K562 (cell line): ENCODE results near the gene FAM174C.

ENCODE experiments used
- CTCF ChIP-seq, 3 experiments: IDR thresholded peaks in 2 of 3; conservative IDR thresholded peaks in 1 of 3; 2 replicates each; pipeline ENCODE4 v1.5.1; 2011 to 2012; ENCODE audit warnings: low read length in 3 of 3, mild to moderate bottlenecking in 3 of 3, control low read depth in 2 of 3, improper control_type of control experiment in 1 of 3, inconsistent platforms in 1 of 3, low read depth in 1 of 3, mixed read lengths in 1 of 3, moderate library complexity in 1 of 3; ENCODE audit not compliant: insufficient read depth in 2 of 3
- EZH2 ChIP-seq: IDR thresholded peaks from 2 replicates; pipeline ENCODE4 v1.6.1; 2012; ENCODE audit warnings: low read depth, mild to moderate bottlenecking, inconsistent platforms, low read length, borderline replicate concordance
- GATA2 ChIP-seq: sonication (generic); formaldehyde crosslinking; IDR thresholded peaks from 2 replicates; pipeline ENCODE4 v1.4.0; 2020; ENCODE audit warnings: mild to moderate bottlenecking, missing genetic modification reagents
- JUND ChIP-seq, 2 experiments: IDR thresholded peaks; 2 replicates in 1 of 2; 3 replicates in 1 of 2; pipeline ENCODE4 v1.6.1; 2011; ENCODE audit warnings: borderline replicate concordance in 2 of 2, low read depth in 2 of 2, low read length in 2 of 2, improper control_type of control experiment in 1 of 2, missing biosample characterization in 1 of 2, missing genetic modification characterization in 1 of 2, missing genetic modification reagents in 1 of 2
- MAX ChIP-seq: sonication (generic); formaldehyde crosslinking; IDR thresholded peaks from 2 replicates; pipeline ENCODE4 v1.9.0; 2022; ENCODE audit warnings: mild to moderate bottlenecking, missing genetic modification reagents
- MCM3 ChIP-seq: fragments of 450-650 bp; IDR thresholded peaks from 2 replicates; pipeline ENCODE4 v1.6.1; 2016
- NR4A1 ChIP-seq, 2 experiments: fragments of 250-450 bp in 1 of 2; fragments of 450-650 bp in 1 of 2; sonication (Bioruptor Pico) in 1 of 2; IDR thresholded peaks; 2 replicates each; pipeline versions ENCODE4 v1.4.0 to v1.6.1; 2016 to 2020; ENCODE audit warnings: mild to moderate bottlenecking in 2 of 2, missing compliant biosample characterization in 1 of 2, missing genetic modification characterization in 1 of 2, moderate library complexity in 1 of 2
- SAFB2 ChIP-seq: fragments of 200-400 bp; formaldehyde crosslinking; IDR thresholded peaks from 2 replicates; pipeline ENCODE4 v1.6.1; 2018; ENCODE audit warnings: borderline replicate concordance, low read length, low read depth, moderate library complexity; ENCODE audit not compliant: severe bottlenecking
- TBL1XR1 ChIP-seq, 2 experiments: IDR thresholded peaks; 2 replicates each; pipeline ENCODE4 v1.6.1; 2012; ENCODE audit warnings: improper control_type of control experiment in 2 of 2, low read length in 2 of 2, mild to moderate bottlenecking in 1 of 2
- ZC3H4 ChIP-seq: sonication (generic); formaldehyde crosslinking; IDR thresholded peaks from 2 replicates; pipeline ENCODE4 v1.9.0; 2021; ENCODE audit warnings: missing genetic modification reagents, borderline replicate concordance
- ZNF146 ChIP-seq: IDR thresholded peaks from one replicate; pipeline ENCODE4 v1.6.1; 2018; ENCODE audit warnings: missing compliant biosample characterization; ENCODE audit not compliant: unreplicated experiment
- ZNF551 ChIP-seq: fragments of 250-450 bp; sonication (Bioruptor Pico); IDR thresholded peaks from 2 replicates; pipeline ENCODE4 v1.5.0; 2021; ENCODE audit warnings: mild to moderate bottlenecking, moderate library complexity

- no peak for TF ChIP-seq CTCF (IDR thresholded peaks at IDR 0.05 in 2 of 3, conservative IDR thresholded peaks at IDR 0.05 in 1 of 3; ENCODE audit: insufficient read depth in 2 of 3, low read depth in 1 of 3, low read length in 3 of 3)
- no peak for TF ChIP-seq MCM3
- TF ChIP-seq GATA2: no peak
- no peak for TF ChIP-seq NR4A1 (CRISPR knock-in tag; IDR thresholded peaks at IDR 0.05)
- no peak for TF ChIP-seq NR4A1 (tag; IDR thresholded peaks at IDR 0.05)
- TF ChIP-seq ZC3H4: no peak
- TF ChIP-seq EZH2: no peak
- TF ChIP-seq SAFB2: no peak
- no peak for TF ChIP-seq ZNF551 (CRISPR knock-in tag)
- TF ChIP-seq ZNF146: no peak
- no peak for TF ChIP-seq MAX
- no peak for TF ChIP-seq JUND (IDR thresholded peaks at IDR 0.05; ENCODE audit: borderline replicate concordance, low read depth, low read length)
- no peak for TF ChIP-seq JUND (tag; IDR thresholded peaks at IDR 0.05; ENCODE audit: borderline replicate concordance, low read depth, low read length)
- TF ChIP-seq TBL1XR1 (IDR thresholded peaks at IDR 0.05; ENCODE audit: low read length in 2 of 2): no peak
These were observed 19.9 kb upstream of the FAM174C start for GRCh38 chr19:1255186-1256161.
